AG04449 (cell line): ENCODE measurements around the gene INTS15.

Source experiments
- CTCF ChIA-PET: fragments of 350-600 bp; formaldehyde crosslinking; extraction: SDS; loops from one replicate; lab custom pipeline; 2021; ENCODE audit warnings: antibody characterized with exemption; lab: Yijun Ruan, JAX
- POLR2A ChIA-PET: fragments of 400-600, 350-600 bp; formaldehyde crosslinking; extraction: SDS; loops from one replicate; lab custom pipeline; 2020; ENCODE audit warnings: antibody characterized with exemption, inconsistent platforms; lab: Yijun Ruan, JAX
- DNase-seq: peaks from one replicate; pipeline ENCODE4 v3.0.0-alpha.2; 2010; ENCODE audit warnings: low read depth, low spot score
- H3K4me3 ChIP-seq: 2 replicates; pipeline ENCODE4 v1.5.1; 2011; ENCODE audit warnings: low read depth, mild to moderate bottlenecking, control low read depth, low read length
- CTCF ChIP-seq: IDR thresholded peaks from one replicate; pipeline ENCODE4 v1.5.1; 2011; ENCODE audit warnings: mild to moderate bottlenecking, moderate library complexity, low read length, control low read depth, inconsistent platforms; ENCODE audit not compliant: insufficient read depth; ENCODE audit errors: missing control alignments

The INTS15 gene

GRCh38 chr7:6551016-6551511, 38.8 kb upstream of the INTS15 start, which contains the start of gene GRID2IP:
GRID2IP (minus strand) TSS chr7:6551461; CDS start chr7:6551436, 25 bp downstream.
- POLR2A ChIA-PET: no interaction called here
- DNase-seq: no peak
- H3K4me3 ChIP-seq: no peak within 1 kb of the TSS
- CTCF ChIA-PET: no interaction called here
- TF ChIP-seq CTCF: no peak

- no peak for TF ChIP-seq CTCF
- DNase-seq: no peak
- no peak overlapping the region for H3K4me3 ChIP-seq
- ChIA-PET POLR2A (no interaction called here), CTCF (interaction anchor here (1.4 to 1.5 kb wide), 2 partner anchors 26 to 37 kb away, joined by 4 to 6 read pairs; no protein-coding TSS in a partner anchor)
Observed at GRCh38 chr7:6553448-6554044, 36.3 kb upstream of the INTS15 start.

- POLR2A ChIA-PET: no interaction called here
- CTCF ChIA-PET: interaction anchor here (1.3 to 1.5 kb wide), 3 partner anchors 11 to 39 kb away, joined by 3 to 6 read pairs (median 4); no protein-coding TSS in a partner anchor
- no peak for TF ChIP-seq CTCF
- DNase-seq: no peak
- H3K4me3 ChIP-seq: no peak overlapping the region
Observed at GRCh38 chr7:6554848-6555247, 35.0 kb upstream of the INTS15 start.

GRCh38 chr7:6556196-6556595, 33.6 kb upstream of the INTS15 start:
- CTCF ChIA-PET: no interaction called here
- POLR2A ChIA-PET: no interaction called here
- no peak for TF ChIP-seq CTCF
- DNase-seq: no peak
- no peak overlapping the region for H3K4me3 ChIP-seq

GRCh38 chr7:6558837-6559236, 31.0 kb upstream of the INTS15 start:
- no peak overlapping the region for H3K4me3 ChIP-seq
- POLR2A ChIA-PET: no interaction called here
- CTCF ChIA-PET: interaction anchor here (0.6 to 2.9 kb wide), 7 partner anchors 12 to 705 kb away, joined by 3 to 13 read pairs (median 4); partner anchors contain the start of genes INTS15 and ZDHHC4
- no peak for DNase-seq
- peak; percentile 49 for TF ChIP-seq CTCF

GRCh38 chr7:6559896-6560295, 29.9 kb upstream of the INTS15 start:
- TF ChIP-seq CTCF: no peak
- CTCF ChIA-PET: interaction anchor here (1.3 to 2.9 kb wide), 4 partner anchors 11 to 70 kb away, joined by 3 to 13 read pairs (median 6); no protein-coding TSS in a partner anchor
- POLR2A ChIA-PET: no interaction called here
- DNase-seq: no peak
- no peak overlapping the region for H3K4me3 ChIP-seq
